ENCODE measurements around the gene NFASC. TPM values are rescaled to one million over a fixed set of nuclear protein-coding genes. Genes with fewer than 3 reads are reported as not detected.

NFASC gene
- total and polyA plus RNA-seq, 2 experiments from 2014 or later = 3.9 to 11.7 TPM

- TF ChIP-seq EZH2phosphoT487 (IDR thresholded peaks at IDR 0.05; ENCODE audit: unreplicated experiment) (no peak), CTCF (conservative IDR thresholded peaks at IDR 0.05; ENCODE audit: low read depth in 2 of 2) (no peak), REST (IDR thresholded peaks at IDR 0.05; ENCODE audit: unreplicated experiment) (no peak), ZNF331 (CRISPR knock-in tag; IDR thresholded peaks at IDR 0.05; ENCODE audit: low read depth) (no peak), NANOG (IDR thresholded peaks at IDR 0.05; ENCODE audit: borderline replicate concordance) (no peak), JUNB (IDR thresholded peaks at IDR 0.05; ENCODE audit: unreplicated experiment) (no peak), STAT1 (IDR thresholded peaks at IDR 0.05; ENCODE audit: unreplicated experiment) (no peak), ETS1 (IDR thresholded peaks at IDR 0.05) (no peak), ZNF114 (CRISPR knock-in tag; IDR thresholded peaks at IDR 0.05) (no peak), CREB1 (CRISPR knock-in tag; IDR thresholded peaks at IDR 0.05; ENCODE audit: low read depth) (no peak), ZNF462 (CRISPR knock-in tag; IDR thresholded peaks at IDR 0.05) (no peak), POLR2AphosphoS5 (IDR thresholded peaks at IDR 0.05; ENCODE audit: low read depth) (no peak)
- Histone ChIP-seq H3K36me3 (ENCODE audit: insufficient read depth) (no peaks in the 10 kb centered on the region), H2AFZ (no peak overlapping the region), H3K79me2 (replicated peaks; ENCODE audit: insufficient read depth) (no peaks in the 10 kb centered on the region; the same call in 1 of the 2 replicates), H3K9me2 (ENCODE audit: insufficient read depth) (no peaks in the 10 kb centered on the region), H3K4me3 (no peak overlapping the region), H4K20me1 (replicated peaks; ENCODE audit: insufficient read depth) (peaks cover 7% of the 10 kb centered on the region), H3K4me2 (no peak overlapping the region), H3F3A (replicated peaks; ENCODE audit: low read depth) (no peaks in the 10 kb centered on the region), H3K4me1 (ENCODE audit: insufficient read depth) (peaks cover 19% of the 10 kb centered on the region), H3K27ac (ENCODE audit: low read depth) (no peak overlapping the region), H3K27me3 (ENCODE audit: insufficient read depth) (no peaks in the 10 kb centered on the region)
- DNase-seq (ENCODE audit: low spot score) (no peak), ATAC-seq (no peak)
- Mint-ChIP-seq H3K27ac (no peak overlapping the region), H3K4me3 (no peak overlapping the region), H3K36me3 (ENCODE audit: low read depth) (peaks cover 2% of the 10 kb centered on the region; the same call in 1 of the 3 replicates), H3K9me3 (no peaks in the 10 kb centered on the region), H3K4me1 (peaks cover 30% of the 10 kb centered on the region), H3K27me3 (ENCODE audit: insufficient read depth, low read depth, poor library complexity) (peaks cover 9% of the 10 kb centered on the region)
These were observed 34.9 kb upstream of the NFASC start for GRCh38 chr1:204835737-204836136.
